Progenitor cell of endocrine pancreas (in vitro differentiated cells): ENCODE results near the gene LIMS1. TPM values are rescaled to one million over a fixed set of nuclear protein-coding genes. Genes with fewer than 3 reads are reported as not detected.
"Not testable (repeated sequence)": the region's sequence is repeated elsewhere in the genome, so short reads cannot be mapped to it uniquely, and the experiment has no call there.

ENCODE experiments used
- DNase-seq: peaks from one replicate; pipeline ENCODE4 v3.0.0; 2021; ENCODE audit warnings: low spot score; ENCODE audit not compliant: unreplicated experiment
- H3K27ac Mint-ChIP-seq: 2 replicates; pipeline ENCODE4 v1.8.0; 2021; ENCODE audit warnings: mild to moderate bottlenecking, moderate library complexity, mixed read lengths
- H3K27me3 Mint-ChIP-seq: 2 replicates; pipeline ENCODE4 v1.8.0; 2021; ENCODE audit warnings: mixed read lengths
- H3K36me3 Mint-ChIP-seq: 2 replicates; pipeline ENCODE4 v1.8.0; 2022; ENCODE audit warnings: mixed read lengths; ENCODE audit not compliant: insufficient read depth
- H3K4me1 Mint-ChIP-seq: 2 replicates; pipeline ENCODE4 v1.8.0; 2021; ENCODE audit warnings: low read depth, mixed read lengths
- H3K4me3 Mint-ChIP-seq: 2 replicates; pipeline ENCODE4 v1.8.0; 2021; ENCODE audit warnings: low read depth, mild to moderate bottlenecking, moderate library complexity, mixed read lengths
- H3K9me3 Mint-ChIP-seq: 2 replicates; pipeline ENCODE4 v1.8.0; 2021; ENCODE audit warnings: low read depth, mixed read lengths
- total RNA-seq: library from RNA; stranded (reverse); gene quantifications from 2 replicates; pipeline ENCODE4 v1.2.1, GENCODE V29; 2021
- TF ChIP-seq, protein P1 (sequence below): fragments of 200-600 bp; sonication (generic); IDR thresholded peaks from one replicate; pipeline ENCODE4 v1.5.0; 2021; ENCODE audit warnings: antibody characterized with exemption, mild to moderate bottlenecking; ENCODE audit not compliant: unreplicated experiment

The LIMS1 gene
- total RNA-seq, 1 donor from 2014 or later = 37.7 TPM

DNA sequence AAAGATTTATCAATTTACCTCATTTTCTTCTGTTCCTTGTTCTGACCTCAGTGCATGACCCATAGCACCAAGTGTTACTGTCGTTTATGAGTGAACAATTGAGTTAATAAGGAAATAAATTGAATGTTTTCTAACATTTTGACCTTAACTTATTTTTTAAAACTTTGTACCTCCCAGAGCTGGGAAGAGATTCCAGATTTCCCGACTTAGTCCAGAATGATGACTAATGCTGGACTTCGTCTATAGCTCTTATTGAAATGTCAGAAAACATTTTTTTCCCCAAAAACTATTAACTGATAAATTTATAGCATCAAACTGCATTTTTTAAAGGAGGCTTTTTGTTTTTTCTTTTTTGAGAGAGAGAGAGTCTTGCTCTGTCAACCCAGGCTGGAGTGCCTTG is 21.8 kb upstream of the LIMS1 start:
- H3K27ac Mint-ChIP-seq, H3K4me3 Mint-ChIP-seq, H3K27me3 Mint-ChIP-seq, H3K4me1 Mint-ChIP-seq, DNase-seq, H3K9me3 Mint-ChIP-seq, H3K36me3 Mint-ChIP-seq: not testable (repeated sequence)

DNA sequence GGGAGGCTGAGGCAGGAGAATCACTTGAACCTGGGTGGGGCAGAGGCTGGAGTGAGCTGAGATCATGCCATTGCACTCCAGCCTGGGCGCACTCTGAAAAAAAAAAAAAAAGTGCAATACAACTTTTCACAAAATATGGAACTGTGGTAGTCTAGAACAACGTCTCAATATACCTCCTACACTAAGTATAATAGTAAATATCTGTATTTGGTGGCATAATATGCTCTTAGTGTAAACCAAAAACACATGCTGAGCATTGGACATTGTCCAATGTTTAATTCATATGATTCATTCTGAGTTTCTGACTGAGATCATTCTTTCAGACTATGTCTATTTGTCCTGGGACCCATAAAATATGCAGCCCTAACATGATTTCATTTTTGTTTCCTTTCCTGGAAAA is 19.8 kb upstream of the LIMS1 start:
- not testable (repeated sequence) for H3K4me1 Mint-ChIP-seq, H3K9me3 Mint-ChIP-seq, H3K4me3 Mint-ChIP-seq, H3K27ac Mint-ChIP-seq, DNase-seq, H3K27me3 Mint-ChIP-seq
- peaks cover 15% of the 10 kb centered on the region for H3K36me3 Mint-ChIP-seq

DNA sequence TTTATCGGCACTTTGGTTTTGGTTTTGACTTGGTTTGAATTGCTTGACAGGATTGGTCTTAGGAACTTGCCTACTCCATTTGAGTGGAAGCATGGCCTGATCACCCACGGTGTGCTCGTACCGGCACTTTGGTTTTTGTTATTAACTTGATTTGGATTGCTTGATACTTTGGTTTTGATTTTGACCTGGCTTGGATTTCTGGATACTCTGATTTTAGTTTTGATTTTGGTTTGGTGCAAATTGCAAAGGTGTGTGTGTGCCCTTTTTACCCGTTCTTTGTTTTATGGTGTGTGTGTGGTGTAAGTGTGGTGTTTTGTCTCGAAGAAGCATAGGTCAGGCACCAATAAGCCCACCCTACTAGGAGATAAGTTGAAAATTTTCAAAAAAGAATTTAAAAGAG is 9.6 kb upstream of the LIMS1 start:
- DNase-seq, H3K27me3 Mint-ChIP-seq, H3K36me3 Mint-ChIP-seq, H3K4me3 Mint-ChIP-seq, H3K9me3 Mint-ChIP-seq, H3K4me1 Mint-ChIP-seq, H3K27ac Mint-ChIP-seq: not testable (repeated sequence)

DNA sequence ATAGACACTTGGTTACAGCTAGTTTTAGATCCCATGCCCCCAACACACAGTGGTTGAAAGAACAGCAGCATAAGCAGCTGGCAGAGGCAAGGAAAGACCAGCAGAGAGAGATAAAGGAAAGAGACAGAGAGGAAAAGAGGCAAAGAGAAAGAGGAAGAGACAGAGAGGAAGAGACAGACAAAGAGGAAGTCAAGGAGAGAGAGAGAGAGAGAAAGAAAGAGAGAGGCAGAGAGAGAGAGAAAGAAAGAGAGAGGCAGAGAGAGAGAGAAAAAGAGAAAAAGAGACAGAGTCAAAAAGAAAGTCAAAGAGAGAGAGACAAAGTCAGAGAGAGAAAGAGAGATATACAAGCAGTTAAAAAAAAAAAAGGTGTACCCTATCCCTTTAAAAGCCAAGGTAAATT is 9.0 kb upstream of the LIMS1 start:
- not testable (repeated sequence) for DNase-seq, H3K27ac Mint-ChIP-seq, H3K36me3 Mint-ChIP-seq, H3K9me3 Mint-ChIP-seq, H3K27me3 Mint-ChIP-seq, H3K4me3 Mint-ChIP-seq, H3K4me1 Mint-ChIP-seq

DNA sequence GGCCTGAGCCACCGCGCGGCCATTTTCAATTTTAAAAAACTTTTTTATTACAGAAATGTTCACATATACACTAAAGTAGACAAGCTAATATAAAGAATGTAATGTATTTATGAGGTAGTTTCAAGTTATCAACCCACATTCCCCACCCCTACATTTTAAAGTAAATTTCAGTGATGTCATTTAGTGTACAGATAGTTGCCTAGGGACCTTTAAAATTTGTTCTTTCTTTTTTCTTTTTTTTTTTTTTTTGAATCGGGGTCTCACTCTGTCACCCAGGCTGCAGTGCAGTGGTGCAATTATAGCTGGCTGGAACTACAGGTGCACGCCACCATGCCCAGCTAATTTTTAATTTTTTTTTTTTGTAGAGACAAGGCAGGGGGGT is 2.6 kb upstream of the LIMS1 start:
- H3K36me3 Mint-ChIP-seq = no peaks in the 10 kb centered on the region
- H3K27me3 Mint-ChIP-seq = no peaks in the 10 kb centered on the region
- TF ChIP-seq, protein P1, sequence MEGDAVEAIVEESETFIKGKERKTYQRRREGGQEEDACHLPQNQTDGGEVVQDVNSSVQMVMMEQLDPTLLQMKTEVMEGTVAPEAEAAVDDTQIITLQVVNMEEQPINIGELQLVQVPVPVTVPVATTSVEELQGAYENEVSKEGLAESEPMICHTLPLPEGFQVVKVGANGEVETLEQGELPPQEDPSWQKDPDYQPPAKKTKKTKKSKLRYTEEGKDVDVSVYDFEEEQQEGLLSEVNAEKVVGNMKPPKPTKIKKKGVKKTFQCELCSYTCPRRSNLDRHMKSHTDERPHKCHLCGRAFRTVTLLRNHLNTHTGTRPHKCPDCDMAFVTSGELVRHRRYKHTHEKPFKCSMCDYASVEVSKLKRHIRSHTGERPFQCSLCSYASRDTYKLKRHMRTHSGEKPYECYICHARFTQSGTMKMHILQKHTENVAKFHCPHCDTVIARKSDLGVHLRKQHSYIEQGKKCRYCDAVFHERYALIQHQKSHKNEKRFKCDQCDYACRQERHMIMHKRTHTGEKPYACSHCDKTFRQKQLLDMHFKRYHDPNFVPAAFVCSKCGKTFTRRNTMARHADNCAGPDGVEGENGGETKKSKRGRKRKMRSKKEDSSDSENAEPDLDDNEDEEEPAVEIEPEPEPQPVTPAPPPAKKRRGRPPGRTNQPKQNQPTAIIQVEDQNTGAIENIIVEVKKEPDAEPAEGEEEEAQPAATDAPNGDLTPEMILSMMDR = no peak
- H3K4me1 Mint-ChIP-seq = peaks cover 29% of the 10 kb centered on the region
- no peaks in the 10 kb centered on the region for H3K9me3 Mint-ChIP-seq
- no peak overlapping the region for H3K27ac Mint-ChIP-seq
- peak overlapping the region; percentile 37 for H3K4me3 Mint-ChIP-seq
- no peak for DNase-seq

DNA sequence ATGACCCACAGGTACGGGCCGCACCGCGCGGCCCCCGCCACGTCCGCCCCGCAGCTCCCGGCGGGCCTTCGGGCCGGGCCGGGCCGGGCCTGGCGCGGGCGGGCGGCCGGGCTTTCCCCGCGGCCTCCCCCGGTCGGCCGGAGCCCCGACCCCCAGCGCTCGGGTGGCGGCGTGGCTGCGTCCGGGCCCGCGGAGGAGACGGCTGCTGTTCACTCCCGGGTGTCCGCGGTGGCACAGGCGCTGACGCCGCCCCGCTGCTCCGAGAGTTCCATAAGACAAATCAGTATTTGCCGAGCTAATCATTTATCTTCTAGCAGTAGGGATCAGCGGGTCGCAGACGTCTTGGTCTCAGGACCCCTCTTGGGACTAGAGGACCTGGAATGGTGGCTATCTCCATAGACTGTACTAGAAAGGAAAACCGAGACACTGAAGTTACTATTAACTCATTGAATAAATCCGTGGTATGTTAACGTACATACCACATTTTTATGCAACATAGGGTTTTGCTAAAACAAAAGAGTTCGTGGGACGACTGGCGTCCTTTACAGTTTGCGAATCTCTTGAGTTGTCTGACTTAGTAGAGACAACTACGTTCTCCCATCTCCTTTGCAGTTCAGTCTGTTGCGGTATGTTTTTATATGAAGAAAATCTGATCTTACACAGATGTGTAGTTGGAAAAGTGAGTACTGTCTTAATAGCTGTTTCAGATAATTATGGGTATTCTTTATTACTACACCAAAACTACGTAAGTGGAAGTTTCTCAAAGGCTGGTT is 500 bp downstream of the LIMS1 start:
- peak; percentile 34 for DNase-seq
- H3K27me3 Mint-ChIP-seq = no peaks in the 10 kb centered on the region
- TF ChIP-seq, protein P1 = no peak

DNA sequence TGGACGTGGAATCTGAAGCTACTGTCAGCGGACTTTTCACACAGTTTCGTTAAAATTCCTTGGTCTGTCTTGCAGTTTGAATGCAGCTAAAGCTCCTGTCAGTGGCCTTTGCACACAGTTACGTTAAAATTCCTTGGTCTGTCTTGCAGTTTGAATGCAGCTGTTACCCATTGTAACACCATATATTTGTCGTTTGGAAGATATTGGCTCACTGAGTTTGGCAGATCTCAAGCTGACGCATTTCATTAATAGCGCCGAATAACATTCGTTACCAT is 1.0 kb downstream of the LIMS1 start:
- Mint-ChIP-seq H3K4me3 (peak overlapping the region; percentile 94), H3K9me3 (no peaks in the 10 kb centered on the region), H3K36me3 (no peaks in the 10 kb centered on the region), H3K27ac (peak overlapping the region; percentile 96), H3K27me3 (no peaks in the 10 kb centered on the region), H3K4me1 (peaks cover 42% of the 10 kb centered on the region)
- TF ChIP-seq, protein P1 = no peak
- DNase-seq = no peak

More for the DNA sequence above, 500 bp downstream of the LIMS1 start:
- peak overlapping the region; percentile 94 for H3K4me3 Mint-ChIP-seq
- H3K36me3 Mint-ChIP-seq = no peaks in the 10 kb centered on the region
- no peaks in the 10 kb centered on the region for H3K9me3 Mint-ChIP-seq
- H3K27ac Mint-ChIP-seq = peak overlapping the region; percentile 96
- H3K4me1 Mint-ChIP-seq = peaks cover 42% of the 10 kb centered on the region
